Retinal pigment epithelial cell (primary cell): ENCODE measurements around the gene FXYD5.
A peak's percentile ranks its signal among the peaks of the same experiment; 100 is the strongest.

ENCODE experiments used
- DNase-seq: peaks from one replicate; pipeline ENCODE4 v3.0.0-alpha.2; 2010; ENCODE audit warnings: low read depth
- H3K4me3 ChIP-seq: 2 replicates; pipeline ENCODE4 v1.5.1; 2011; ENCODE audit warnings: mild to moderate bottlenecking, low read length, control low read depth, moderate library complexity
- TF ChIP-seq, protein P1 (sequence below): conservative IDR thresholded peaks from 2 replicates; pipeline ENCODE4 v1.5.1; 2011; ENCODE audit warnings: low read depth, low read length, control low read depth, inconsistent platforms

Gene FXYD5

DNA sequence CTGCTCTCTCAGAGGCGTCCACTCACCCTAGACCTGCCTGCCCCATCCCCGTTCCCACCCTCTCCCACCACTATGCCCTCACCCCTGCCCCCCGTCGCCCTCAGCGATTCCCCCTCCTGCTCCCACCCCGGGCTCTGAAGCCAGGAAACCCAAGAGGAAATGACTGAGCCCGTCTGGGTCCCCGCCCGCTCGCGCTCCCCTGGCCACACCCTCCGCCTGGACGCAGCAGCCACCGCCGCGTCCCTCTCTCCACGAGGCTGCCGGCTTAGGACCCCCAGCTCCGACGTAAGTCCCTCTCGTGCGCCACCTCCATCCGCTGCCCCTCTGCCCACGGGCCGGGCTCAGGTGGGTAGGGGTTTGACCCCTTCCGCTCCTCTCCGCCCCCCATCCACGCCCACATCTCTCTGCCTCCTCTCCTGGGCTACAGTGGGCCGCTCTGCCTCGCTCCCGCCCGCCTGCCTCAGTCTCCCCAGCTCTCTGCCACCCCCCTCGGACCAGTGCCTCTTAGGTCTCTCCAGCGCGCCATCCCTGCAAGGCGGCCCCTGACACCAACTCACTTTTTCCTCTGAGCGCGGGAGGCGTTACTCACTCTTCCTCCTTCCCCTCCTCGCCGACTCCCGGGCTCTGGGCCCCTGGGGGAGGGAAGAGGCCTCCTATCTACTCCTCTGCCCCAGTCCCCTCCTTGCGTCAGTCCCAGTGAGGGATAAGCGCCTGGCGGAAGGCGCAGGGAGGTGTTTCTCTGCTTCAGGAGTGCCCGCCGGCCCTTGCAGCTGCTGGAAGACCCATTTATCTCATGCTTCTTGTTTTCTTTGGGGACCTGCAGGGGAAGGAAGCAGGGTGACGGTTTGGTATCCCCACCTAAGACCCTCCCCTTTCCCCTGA is at the start of gene FXYD5:
Gene FXYD5 (plus strand): TSS at position 211 of the 882 bp plus-strand sequence. CDS start 816 bp downstream, outside the sequence.
- TF ChIP-seq, protein P1, sequence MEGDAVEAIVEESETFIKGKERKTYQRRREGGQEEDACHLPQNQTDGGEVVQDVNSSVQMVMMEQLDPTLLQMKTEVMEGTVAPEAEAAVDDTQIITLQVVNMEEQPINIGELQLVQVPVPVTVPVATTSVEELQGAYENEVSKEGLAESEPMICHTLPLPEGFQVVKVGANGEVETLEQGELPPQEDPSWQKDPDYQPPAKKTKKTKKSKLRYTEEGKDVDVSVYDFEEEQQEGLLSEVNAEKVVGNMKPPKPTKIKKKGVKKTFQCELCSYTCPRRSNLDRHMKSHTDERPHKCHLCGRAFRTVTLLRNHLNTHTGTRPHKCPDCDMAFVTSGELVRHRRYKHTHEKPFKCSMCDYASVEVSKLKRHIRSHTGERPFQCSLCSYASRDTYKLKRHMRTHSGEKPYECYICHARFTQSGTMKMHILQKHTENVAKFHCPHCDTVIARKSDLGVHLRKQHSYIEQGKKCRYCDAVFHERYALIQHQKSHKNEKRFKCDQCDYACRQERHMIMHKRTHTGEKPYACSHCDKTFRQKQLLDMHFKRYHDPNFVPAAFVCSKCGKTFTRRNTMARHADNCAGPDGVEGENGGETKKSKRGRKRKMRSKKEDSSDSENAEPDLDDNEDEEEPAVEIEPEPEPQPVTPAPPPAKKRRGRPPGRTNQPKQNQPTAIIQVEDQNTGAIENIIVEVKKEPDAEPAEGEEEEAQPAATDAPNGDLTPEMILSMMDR = no peak
- H3K4me3 ChIP-seq = peak within 1 kb of the TSS; percentile 62
- DNase-seq = no peak

GRCh38 chr19:35105047-35105410 is 49.5 kb upstream of the FXYD5 start:
- H3K4me3 ChIP-seq = no peak overlapping the region
- no peak for DNase-seq
- TF ChIP-seq, protein P1 = no peak

DNA sequence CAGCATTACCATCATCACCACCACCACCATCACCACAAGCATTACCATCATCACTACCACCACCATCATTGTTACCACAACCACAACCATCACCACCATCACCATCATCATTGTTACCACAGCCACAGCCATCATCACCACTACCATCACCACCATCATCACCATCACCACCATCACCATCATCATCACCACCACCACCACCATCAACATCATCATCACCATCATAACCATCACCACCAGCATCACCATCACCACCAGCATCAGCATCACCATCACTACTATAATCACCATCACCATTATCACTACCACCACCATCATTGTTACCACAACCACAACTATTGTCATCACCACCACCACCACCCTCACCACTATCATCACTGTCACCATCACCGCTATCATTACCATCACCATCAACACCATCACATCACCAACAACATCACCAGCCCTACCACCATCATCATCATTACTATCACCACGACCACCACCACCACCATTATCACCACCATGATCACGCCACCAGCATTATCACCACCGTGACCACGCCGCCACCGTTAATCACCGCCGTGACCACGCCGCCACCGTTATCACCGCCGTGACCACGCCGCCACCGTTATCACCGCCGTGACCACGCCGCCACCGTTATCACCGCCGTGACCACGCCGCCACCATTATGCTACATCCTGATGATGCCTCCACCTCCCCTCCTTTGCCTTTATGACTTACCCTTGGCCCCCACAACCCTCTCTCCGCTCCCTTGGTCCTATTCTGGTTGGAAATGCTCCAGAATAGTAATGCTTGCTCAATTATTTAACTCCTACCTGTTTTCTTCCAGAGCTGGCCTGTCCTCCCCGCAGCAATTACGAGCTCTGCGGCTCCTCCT is 48.9 kb upstream of the FXYD5 start:
- no peak for DNase-seq
- TF ChIP-seq, protein P1 = no peak
- no peak overlapping the region for H3K4me3 ChIP-seq

DNA sequence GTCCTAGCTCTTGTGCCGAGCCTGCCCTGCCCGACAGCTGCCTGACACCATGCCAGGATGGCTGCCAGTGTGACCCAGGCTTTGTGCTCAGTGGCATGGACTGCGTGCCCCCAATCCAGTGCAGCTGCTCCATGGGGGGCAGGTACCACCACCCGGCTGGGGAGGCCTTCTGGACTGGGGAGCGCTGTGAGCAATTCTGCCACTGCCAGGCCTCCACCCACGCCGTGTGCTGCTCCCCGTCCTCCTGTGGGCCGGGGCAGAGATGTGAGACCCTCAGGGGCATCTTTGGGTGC is 48.3 kb upstream of the FXYD5 start:
- TF ChIP-seq, protein P1 = no peak
- no peak for DNase-seq
- H3K4me3 ChIP-seq = no peak overlapping the region

GRCh38 chr19:35106898-35107541 is 47.5 kb upstream of the FXYD5 start:
- TF ChIP-seq, protein P1 = no peak
- no peak for DNase-seq
- H3K4me3 ChIP-seq = no peak overlapping the region

DNA sequence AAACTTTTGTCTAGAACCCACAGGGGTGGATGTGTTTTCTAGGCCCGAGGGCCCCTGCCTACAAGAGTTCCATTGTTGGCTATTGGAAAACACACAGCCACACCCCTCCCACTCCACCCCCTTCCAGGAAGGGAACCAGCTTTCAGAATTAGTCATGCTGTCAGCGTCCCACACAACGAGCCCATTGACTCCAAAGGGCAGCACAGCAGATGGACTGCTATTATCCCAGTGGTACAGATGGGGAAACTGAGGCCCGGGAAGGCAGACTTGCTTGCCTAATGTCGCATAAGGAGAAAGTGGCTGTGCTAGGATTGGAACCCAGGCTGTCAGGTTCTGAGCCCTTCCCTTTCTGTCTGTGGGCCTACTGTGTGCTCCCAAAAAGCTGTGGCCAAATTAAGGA is 47.0 kb upstream of the FXYD5 start:
- no peak overlapping the region for H3K4me3 ChIP-seq
- DNase-seq = no peak
- TF ChIP-seq, protein P1 = no peak
